H1 (cell line): ENCODE data around the gene HOXA10. TPM values are rescaled to one million over a fixed set of nuclear protein-coding genes. Genes with fewer than 3 reads are reported as not detected.
A peak's percentile ranks its signal among the peaks of the same experiment; 100 is the strongest.

Experiments
- EZH2 ChIP-seq: fragments of 200-600 bp; sonication (generic); IDR thresholded peaks from 2 replicates; pipeline ENCODE4 v1.7.1; 2012; ENCODE audit warnings: low read depth, mild to moderate bottlenecking, moderate library complexity, low read length, inconsistent platforms; ENCODE audit not compliant: severe bottlenecking
- MAFK ChIP-seq: IDR thresholded peaks from 2 replicates; pipeline ENCODE4 v1.6.1; 2012; ENCODE audit warnings: low read depth, mild to moderate bottlenecking, improper control_type of control experiment, low read length
- polyA plus RNA-seq, 7 experiments: library from polyadenylated mRNA; depleted of rRNA in 3 of 7; stranded (reverse) in 5 of 7; unstranded in 2 of 7; fragments of >200 nt in 5 of 7; fragments of 200-250 nt in 2 of 7; gene quantifications; 1 replicate in 5 of 7; 2 replicates in 1 of 7; 4 replicates in 1 of 7; pipeline versions ENCODE4 v1.2.1 to v1.2.3, GENCODE V29; 2011 to 2013; ENCODE audit warnings: missing spikeins in 2 of 7, mixed read lengths in 2 of 7
- total RNA-seq: library from RNA; stranded (reverse); fragmentation: NEBNext Ultra II Directional; extraction: Animal tissue kit (Norgen Biotek cat#: 25700); gene quantifications from 2 replicates; pipeline ENCODE4 v1.2.1, GENCODE V29; 2021

Gene HOXA10
- total and polyA plus RNA-seq, 2 of the 8 experiments (the other 6 are each of a cell fraction or from before 2014, with no cell fraction given): not detected

GRCh38 chr7:27154901-27155815 lies 19.0 kb downstream of the HOXA10 start (continued):
- TF ChIP-seq EZH2: peak; percentile 99
- TF ChIP-seq MAFK: no peak
- TF ChIP-seq, all 59 proteins: peak for 3
